Measurements from ENCODE around the gene TMEM132E.

Gene TMEM132E

DNA sequence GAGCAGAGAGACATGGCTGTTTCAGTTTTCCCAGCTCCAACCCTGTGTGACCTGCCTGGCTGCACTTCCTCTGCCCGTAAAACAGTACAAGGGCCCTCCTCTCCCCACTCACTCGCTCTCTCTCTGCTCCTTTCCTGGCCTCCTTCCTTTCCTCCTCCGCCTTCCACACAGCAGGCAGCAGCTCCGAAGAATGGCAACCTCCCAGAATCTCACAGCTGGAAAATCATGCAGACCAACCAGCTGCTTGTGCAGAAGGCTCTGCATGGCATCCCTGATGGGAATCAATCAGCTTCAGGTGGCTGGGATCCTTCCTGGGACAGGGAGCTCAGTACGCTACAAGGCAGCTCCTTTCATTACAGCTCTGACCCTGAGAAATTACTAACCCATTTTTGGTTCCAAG, 27.4 kb downstream of the TMEM132E start:
- no peak for DNase-seq

DNA sequence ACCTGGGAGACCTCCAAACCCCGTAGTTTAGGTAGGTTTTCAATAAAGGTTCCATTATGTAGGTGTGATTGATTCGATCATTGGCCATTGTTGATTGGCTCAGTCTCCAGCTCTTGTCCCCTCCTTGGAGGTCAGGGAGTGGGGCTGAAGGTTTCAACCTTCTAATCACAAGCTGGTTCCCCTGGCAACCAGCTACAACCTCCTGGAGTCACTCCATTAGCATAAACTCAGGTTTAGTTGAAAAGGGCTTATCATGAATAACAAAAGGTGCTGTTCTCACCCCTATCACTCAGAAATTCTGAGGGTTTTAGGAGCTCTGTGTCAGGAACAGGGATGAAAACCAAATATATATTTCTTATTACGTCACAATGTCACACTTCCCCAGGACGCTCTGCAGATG, 28.5 kb downstream of the TMEM132E start:
- DNase-seq = no peak

GRCh38 chr17:34609210-34609609, 29.8 kb downstream of the TMEM132E start:
- no peak for DNase-seq

GRCh38 chr17:34610039-34610438, 30.7 kb downstream of the TMEM132E start:
- DNase-seq = no peak

DNA sequence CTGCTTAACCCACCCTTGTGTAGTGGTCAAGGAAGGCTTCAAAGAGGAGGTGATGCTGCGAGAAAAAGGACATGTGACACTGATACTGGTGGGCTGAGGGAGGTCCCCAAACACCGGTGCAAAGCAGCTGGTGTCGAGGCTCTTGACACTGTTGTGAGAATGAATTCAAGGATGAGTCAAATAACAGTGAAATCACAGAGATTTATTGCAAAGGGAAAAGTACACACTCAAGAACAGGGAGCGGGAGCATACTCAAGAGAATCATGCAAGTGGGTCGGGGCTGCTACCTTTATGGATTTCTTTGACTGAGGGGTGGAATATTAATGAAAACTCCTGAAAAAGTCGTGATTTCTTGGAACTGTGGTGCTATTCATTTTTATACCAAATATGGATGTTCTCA, 31.1 kb downstream of the TMEM132E start:
- DNase-seq = no peak

DNA sequence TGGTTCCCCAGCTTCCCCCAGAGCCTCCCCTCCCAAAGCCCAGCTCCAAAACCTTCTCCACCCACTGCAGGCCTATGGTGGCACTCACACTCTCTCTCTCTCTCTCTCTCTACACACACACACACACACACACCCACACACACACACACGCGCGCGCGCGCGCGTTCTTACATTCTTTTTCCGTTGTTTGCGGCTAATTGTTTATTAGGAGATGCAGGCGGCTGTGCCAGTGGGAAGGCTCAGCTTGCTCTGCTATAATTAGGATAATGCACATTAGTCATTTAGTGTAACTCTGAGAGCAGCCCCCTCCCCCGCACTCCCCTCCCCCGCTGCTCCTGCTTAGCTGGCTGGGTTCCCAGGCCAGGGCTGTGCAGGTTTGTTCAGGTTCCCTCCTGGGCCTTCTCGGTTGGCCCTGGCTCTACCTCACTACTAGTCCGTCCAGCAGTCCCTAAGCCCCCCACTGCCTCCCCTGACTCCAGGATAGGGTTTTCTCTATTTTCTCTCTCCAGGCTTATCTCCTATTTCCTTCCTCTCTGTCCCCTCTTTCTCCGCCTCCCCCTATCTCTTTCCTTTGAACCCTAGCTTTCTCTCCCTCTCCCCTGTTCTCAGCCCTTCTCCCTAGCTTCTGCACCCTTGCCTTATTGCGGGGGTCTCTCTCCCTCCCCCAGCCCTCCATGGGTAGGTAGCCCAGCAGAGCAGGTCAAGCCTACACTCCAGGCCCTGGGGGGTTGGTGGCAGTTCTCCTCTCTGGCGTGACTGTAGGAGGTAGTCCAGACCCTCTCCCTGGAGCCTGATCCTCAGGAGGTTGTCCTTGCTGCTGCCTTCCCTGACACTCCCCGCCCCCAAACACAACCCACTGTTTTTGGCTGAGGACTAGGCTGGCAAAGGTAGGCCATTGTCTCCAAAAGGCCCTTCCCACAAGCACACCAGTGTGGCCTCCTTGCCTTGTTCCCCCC, 34.0 kb downstream of the TMEM132E start:
- DNase-seq = no peak

DNA sequence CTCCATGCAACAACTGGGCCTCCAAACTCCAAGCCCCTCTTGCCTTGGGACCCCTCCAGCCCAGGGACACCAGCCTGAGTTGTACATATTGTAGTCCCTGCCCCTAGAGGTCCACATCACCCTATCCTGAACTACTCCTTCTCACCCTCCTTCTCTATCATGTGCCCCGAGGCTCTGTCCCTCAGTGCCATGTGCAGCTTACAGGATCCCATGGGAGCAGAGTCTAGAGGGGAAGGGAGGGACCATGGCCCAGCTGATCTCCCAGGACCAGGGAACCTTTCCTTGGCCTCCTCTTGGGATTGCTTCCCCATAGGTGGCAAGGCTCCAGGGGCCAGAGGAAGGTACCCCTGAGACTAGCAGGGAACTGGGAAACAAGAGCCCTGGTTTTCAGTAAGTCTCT, 35.3 kb downstream of the TMEM132E start:
- DNase-seq = no peak

GRCh38 chr17:34615326-34615725, 35.9 kb downstream of the TMEM132E start:
- no peak for DNase-seq

DNA sequence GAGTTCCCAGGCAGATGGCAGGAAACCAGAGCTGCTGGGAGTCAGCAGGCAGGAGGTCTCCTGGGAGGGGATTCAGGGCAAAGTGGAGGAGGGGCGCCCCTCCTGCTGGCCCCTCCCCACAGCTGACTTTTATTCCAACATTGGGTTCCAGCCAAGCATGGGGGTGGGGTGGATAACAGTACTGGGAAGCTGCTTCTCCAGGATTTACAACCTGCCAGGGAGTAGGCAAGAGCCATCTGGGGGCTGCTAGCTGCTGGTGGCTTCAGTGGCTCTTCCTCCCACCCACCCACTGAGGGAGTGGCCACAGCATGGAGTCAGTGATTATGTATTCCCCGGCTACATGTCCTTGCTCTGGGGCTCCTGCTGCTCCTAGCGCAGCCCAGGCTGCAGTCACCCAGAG, 36.8 kb downstream of the TMEM132E start:
- DNase-seq = no peak

DNA sequence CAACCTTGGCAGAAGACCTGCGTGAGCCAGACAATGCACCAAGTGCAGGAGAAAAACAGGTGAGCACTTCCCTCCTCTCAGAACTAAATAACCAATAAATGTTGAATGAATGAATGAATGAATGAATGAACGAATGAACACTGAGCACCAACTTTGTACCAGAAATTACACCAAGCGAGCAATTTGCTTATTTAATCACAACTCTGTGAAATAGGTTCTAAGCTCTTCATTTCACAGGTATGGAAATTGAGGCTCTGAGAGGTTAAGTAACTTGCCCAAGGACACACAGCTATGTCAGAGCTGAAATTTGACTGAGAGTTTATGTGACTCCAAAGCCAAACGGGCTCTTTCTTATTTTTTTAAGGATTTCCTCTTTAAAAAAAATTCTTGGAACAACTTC, 38.0 kb downstream of the TMEM132E start:
- DNase-seq = no peak

DNA sequence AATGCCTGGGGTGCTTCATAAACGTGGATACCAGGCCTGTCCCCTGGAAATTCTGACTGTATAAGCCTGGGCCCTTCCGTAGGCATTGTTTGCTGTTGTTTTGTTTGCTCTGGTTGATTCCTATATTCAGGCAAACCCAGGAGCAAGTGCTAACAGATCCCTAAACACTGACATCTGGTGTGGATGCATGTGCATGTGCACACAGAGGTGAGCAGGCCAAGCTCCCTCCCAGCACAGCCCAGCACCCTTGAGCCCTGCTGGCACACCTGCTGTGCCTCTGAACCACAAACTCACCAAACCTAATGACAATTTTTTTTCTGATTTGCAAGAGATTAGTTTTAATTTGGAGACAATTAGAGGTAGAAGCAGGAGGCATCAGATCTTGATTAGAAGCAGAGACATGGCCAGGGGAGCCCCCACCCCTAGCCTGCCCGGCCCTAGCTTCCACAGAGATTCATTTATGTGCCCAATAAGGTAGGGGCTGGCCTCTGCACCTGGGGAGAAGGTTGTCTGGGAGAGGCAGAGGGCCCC, 40.4 kb downstream of the TMEM132E start:
- DNase-seq = no peak

DNA sequence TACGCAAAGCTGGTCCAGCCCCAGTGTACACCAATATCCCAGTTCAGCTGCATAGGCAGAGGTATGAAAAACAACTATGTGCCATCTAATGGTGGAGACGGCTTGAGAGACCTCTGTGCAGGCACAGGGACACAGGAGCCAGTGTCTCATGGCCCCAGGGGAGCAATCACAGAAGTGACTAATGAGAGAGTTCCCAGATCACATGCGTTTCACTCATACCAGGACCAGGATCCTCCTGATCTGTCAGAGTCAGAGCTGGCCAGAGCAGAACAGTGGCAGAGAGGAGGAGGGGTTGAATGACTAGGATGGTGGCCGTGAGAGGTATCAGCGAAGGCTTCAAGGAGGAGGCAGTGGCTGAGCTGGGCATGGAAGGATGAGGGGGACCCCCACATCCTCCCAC, 41.1 kb downstream of the TMEM132E start:
- DNase-seq = no peak

- DNase-seq = no peak
These were observed 43.7 kb downstream of the TMEM132E start for GRCh38 chr17:34622862-34623623.

GRCh38 chr17:34623856-34624766, 44.7 kb downstream of the TMEM132E start:
- DNase-seq = no peak

- no peak for DNase-seq
These were observed 45.5 kb downstream of the TMEM132E start for GRCh38 chr17:34624767-34625383.

DNA sequence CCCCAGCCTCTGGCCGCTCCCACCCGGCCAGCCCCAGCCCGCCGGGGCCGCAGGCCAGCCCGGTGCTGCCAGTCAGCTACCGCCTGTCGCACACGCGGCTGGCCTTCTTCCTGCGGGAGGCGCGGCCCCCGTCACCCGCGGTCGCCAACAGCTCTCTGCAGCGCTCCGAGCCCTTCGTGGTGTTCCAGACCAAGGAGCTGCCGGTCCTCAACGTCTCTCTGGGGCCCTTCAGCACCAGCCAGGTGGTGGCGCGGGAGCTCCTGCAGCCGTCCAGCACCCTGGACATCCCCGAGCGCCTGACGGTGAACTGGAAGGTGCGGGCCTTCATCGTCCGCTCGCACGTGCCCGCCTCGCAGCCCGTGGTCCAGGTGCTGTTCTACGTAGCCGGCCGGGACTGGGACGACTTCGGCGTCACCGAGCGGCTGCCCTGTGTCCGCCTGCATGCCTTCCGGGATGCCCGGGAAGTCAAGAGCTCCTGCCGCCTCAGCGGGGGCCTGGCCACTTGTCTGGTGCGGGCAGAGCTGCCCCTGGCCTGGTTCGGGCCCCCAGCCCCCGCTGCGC, 46.8 kb downstream of the TMEM132E start:
- DNase-seq = no peak

GRCh38 chr17:34628879-34629278, 49.5 kb downstream of the TMEM132E start:
- DNase-seq = no peak

GRCh38 chr17:34633351-34633750, 54.0 kb downstream of the TMEM132E start:
- DNase-seq = no peak

DNA sequence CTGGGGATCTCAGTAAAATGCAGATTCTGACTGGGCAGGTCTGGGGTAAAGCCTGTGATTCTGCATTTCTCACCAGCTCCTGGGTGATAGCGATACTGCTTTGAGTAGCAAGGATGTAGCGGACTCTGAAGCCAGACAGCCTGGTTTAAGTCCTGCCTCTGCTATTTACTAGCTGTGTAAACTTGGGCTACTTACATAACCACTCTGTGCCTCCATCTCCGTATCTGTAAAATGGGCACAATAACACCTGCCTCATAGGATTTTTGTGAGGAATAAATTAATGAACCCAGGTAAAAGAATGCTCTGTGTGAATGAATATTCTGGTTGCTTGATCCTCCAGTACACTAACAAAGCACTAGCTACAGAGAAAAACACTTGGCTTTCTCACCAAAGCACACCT, 54.4 kb downstream of the TMEM132E start:
- DNase-seq = no peak

DNA sequence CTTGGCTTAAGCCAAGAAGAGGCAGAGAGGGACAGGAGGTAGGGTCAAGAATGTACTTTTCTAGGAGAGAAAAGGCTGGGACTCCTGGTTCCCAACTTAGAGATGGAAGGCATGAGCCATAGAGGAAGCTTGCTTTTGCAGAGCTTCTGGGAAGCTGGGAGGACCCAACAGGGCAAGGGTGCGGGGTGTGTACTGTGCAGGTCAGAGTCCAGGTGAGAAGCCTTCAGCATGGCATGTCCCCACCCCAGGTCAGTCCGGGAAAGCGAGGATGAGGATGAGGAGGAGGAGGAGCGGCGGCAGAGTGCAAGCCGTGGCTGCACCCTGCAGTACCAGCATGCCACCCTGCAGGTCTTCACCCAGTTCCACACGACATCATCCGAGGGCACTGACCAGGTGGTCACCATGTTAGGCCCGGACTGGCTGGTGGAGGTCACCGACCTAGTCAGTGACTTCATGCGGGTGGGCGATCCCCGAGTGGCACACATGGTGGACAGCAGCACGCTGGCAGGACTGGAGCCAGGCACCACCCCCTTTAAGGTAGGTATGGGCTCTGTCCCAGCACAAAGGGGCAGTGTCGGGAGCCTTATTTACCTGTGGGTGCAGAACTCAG, 55.3 kb downstream of the TMEM132E start:
- DNase-seq = no peak

- DNase-seq = no peak
These were observed 56.5 kb downstream of the TMEM132E start for GRCh38 chr17:34635876-34636275.
